ENCODE data around the gene RDH16.

DNA sequence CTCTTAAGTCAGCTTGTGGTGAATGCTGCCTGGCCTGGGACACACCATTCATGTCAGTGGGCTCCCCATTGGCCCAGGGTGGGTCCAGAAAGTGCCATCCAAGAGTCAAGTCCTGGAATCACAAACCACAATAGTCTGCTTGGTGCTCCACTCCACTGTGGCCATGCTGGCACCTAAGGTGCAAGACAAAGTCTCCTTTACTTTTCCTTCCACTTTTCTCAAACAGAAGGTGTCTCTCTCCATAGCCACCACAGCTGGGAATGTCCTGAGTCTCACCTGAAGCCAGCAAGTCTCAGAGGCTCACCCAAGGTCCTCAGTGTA lies 9.0 kb downstream of the RDH16 start:
- no peak for TF ChIP-seq CTCF (conservative IDR thresholded peaks at IDR 0.05)
- TF ChIP-seq ZFX (IDR thresholded peaks at IDR 0.05), result no peak

Measured in C4-2B (cell line).